HL-60 (cell line): ENCODE measurements around the gene AP2B1.

Experiments used
- GABPA ChIP-seq: IDR thresholded peaks from 2 replicates; pipeline ENCODE4 v1.6.1; 2012; ENCODE audit warnings: low read depth
- TF ChIP-seq, protein P1 (sequence below): IDR thresholded peaks from one replicate; pipeline ENCODE4 v1.5.1; 2011; ENCODE audit warnings: low read length, control low read depth, inconsistent platforms; ENCODE audit not compliant: insufficient read depth

DNA sequence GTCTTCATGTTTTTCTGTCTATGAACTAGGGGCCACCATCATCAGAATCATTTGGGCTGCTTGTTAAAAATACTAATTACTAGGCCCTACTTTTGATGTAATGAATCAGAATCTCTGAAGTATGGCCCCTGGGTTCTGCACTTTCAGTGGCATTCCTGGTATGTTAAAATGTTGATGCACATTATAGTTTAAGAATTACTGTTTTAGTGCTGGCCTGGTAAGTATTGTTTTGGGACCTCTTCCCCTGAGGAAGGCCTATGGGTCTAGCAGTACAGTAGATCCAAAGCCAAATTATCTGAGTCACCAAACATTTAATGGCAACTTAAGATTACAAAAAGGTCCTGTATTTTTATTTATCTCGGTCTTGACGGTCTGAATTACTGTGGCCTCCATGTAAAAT lies 58.8 kb downstream of the AP2B1 start:
- no peak for TF ChIP-seq GABPA
- TF ChIP-seq, protein P1, sequence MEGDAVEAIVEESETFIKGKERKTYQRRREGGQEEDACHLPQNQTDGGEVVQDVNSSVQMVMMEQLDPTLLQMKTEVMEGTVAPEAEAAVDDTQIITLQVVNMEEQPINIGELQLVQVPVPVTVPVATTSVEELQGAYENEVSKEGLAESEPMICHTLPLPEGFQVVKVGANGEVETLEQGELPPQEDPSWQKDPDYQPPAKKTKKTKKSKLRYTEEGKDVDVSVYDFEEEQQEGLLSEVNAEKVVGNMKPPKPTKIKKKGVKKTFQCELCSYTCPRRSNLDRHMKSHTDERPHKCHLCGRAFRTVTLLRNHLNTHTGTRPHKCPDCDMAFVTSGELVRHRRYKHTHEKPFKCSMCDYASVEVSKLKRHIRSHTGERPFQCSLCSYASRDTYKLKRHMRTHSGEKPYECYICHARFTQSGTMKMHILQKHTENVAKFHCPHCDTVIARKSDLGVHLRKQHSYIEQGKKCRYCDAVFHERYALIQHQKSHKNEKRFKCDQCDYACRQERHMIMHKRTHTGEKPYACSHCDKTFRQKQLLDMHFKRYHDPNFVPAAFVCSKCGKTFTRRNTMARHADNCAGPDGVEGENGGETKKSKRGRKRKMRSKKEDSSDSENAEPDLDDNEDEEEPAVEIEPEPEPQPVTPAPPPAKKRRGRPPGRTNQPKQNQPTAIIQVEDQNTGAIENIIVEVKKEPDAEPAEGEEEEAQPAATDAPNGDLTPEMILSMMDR: no peak
